H9 (cell line): Measurements from ENCODE around the gene NPAS3. TPM values are rescaled to one million over a fixed set of nuclear protein-coding genes. Genes with fewer than 3 reads are reported as not detected.

ENCODE experiments used
- DNase-seq: peaks from one replicate; pipeline ENCODE4 v3.0.0-alpha.2; 2017
- H2AFZ ChIP-seq: one replicate; pipeline ENCODE4 v1.6.1; 2013; ENCODE audit warnings: mild to moderate bottlenecking, low read length, control low read depth, moderate library complexity
- H2AK5ac ChIP-seq: 2 replicates; pipeline ENCODE4 v1.6.1; 2013; ENCODE audit warnings: low read length, control low read depth, mixed read lengths; ENCODE audit not compliant: insufficient read length
- H2BK120ac ChIP-seq: one replicate; pipeline ENCODE4 v1.6.1; 2013; ENCODE audit warnings: low read depth, mild to moderate bottlenecking, low read length, control low read depth, inconsistent platforms; ENCODE audit not compliant: poor library complexity, severe bottlenecking
- H2BK12ac ChIP-seq: 2 replicates; pipeline ENCODE4 v1.6.1; 2013; ENCODE audit warnings: low read length, control low read depth, mixed read lengths, low read depth; ENCODE audit not compliant: insufficient read length
- H2BK15ac ChIP-seq: 2 replicates; pipeline ENCODE4 v1.6.1; 2013; ENCODE audit warnings: low read depth, low read length, control low read depth
- H2BK20ac ChIP-seq: one replicate; pipeline ENCODE4 v1.6.1; 2013; ENCODE audit warnings: low read depth, mild to moderate bottlenecking, low read length, control low read depth, inconsistent platforms; ENCODE audit not compliant: poor library complexity, severe bottlenecking
- H2BK5ac ChIP-seq: 2 replicates; pipeline ENCODE4 v1.6.1; 2013; ENCODE audit warnings: low read length, control low read depth, mixed read lengths; ENCODE audit not compliant: insufficient read length
- H3K14ac ChIP-seq: 2 replicates; pipeline ENCODE4 v1.6.1; 2013; ENCODE audit warnings: low read length, control low read depth; ENCODE audit not compliant: insufficient read depth
- H3K18ac ChIP-seq: 2 replicates; pipeline ENCODE4 v1.6.1; 2013; ENCODE audit warnings: low read depth, mild to moderate bottlenecking, mixed read lengths, low read length, control low read depth; ENCODE audit not compliant: insufficient read length
- H3K23ac ChIP-seq: 2 replicates; pipeline ENCODE4 v1.6.1; 2013; ENCODE audit warnings: low read length, control low read depth, mixed read lengths, low read depth; ENCODE audit not compliant: insufficient read length
- H3K23me2 ChIP-seq: 2 replicates; pipeline ENCODE4 v1.6.1; 2013; ENCODE audit warnings: low read depth, mild to moderate bottlenecking, mixed read lengths, low read length, control low read depth; ENCODE audit not compliant: insufficient read length, poor library complexity, severe bottlenecking
- H3K27ac ChIP-seq: 2 replicates; pipeline ENCODE4 v1.5.1; 2013; ENCODE audit warnings: low read length, control low read depth, mixed read lengths, low read depth; ENCODE audit not compliant: insufficient read length
- H3K27me3 ChIP-seq: 2 replicates; pipeline ENCODE4 v1.6.1; 2013; ENCODE audit warnings: low read length, control low read depth, inconsistent platforms; ENCODE audit not compliant: insufficient read depth
- H3K4ac ChIP-seq: 2 replicates; pipeline ENCODE4 v1.6.1; 2013; ENCODE audit warnings: low read depth, mild to moderate bottlenecking, control low read depth, inconsistent platforms, low read length, moderate library complexity
- H3K4me1 ChIP-seq: 2 replicates; pipeline ENCODE4 v1.6.1; 2013; ENCODE audit warnings: low read length, control low read depth, inconsistent platforms; ENCODE audit not compliant: insufficient read depth
- H3K4me2 ChIP-seq: 2 replicates; pipeline ENCODE4 v1.6.1; 2013; ENCODE audit warnings: low read length, control low read depth, mixed read lengths; ENCODE audit not compliant: insufficient read length, insufficient read depth
- H3K56ac ChIP-seq: 2 replicates; pipeline ENCODE4 v1.6.1; 2013; ENCODE audit warnings: low read depth, mild to moderate bottlenecking, mixed read lengths, low read length, control low read depth; ENCODE audit not compliant: insufficient read length
- H3K79me1 ChIP-seq: 2 replicates; pipeline ENCODE4 v1.6.1; 2013; ENCODE audit warnings: low read depth, mild to moderate bottlenecking, moderate library complexity, low read length, control low read depth, inconsistent platforms; ENCODE audit not compliant: insufficient read depth, poor library complexity, severe bottlenecking
- H3K79me2 ChIP-seq: 2 replicates; pipeline ENCODE4 v1.6.1; 2013; ENCODE audit warnings: low read length, control low read depth, inconsistent platforms; ENCODE audit not compliant: insufficient read depth
- H3K9ac ChIP-seq: 2 replicates; pipeline ENCODE4 v1.6.1; 2013; ENCODE audit warnings: low read length, control low read depth, mixed read lengths; ENCODE audit not compliant: insufficient read length; ENCODE audit errors: extremely low read depth
- H3K9me3 ChIP-seq: one replicate; pipeline ENCODE4 v1.6.1; 2013; ENCODE audit warnings: low read depth, low read length, inconsistent platforms; ENCODE audit not compliant: control insufficient read depth
- H3T11ph ChIP-seq: one replicate; pipeline ENCODE4 v1.6.1; 2013; ENCODE audit warnings: mild to moderate bottlenecking, low read length, control low read depth, inconsistent platforms
- H4K20me1 ChIP-seq: one replicate; pipeline ENCODE4 v1.6.1; 2013; ENCODE audit not compliant: control insufficient read depth, insufficient read length, insufficient read depth
- H4K5ac ChIP-seq: 2 replicates; pipeline ENCODE4 v1.6.1; 2013; ENCODE audit warnings: low read depth, mild to moderate bottlenecking, mixed read lengths, low read length, control low read depth; ENCODE audit not compliant: insufficient read length
- H4K8ac ChIP-seq: replicated peaks from 2 replicates; pipeline ENCODE4 v1.6.1; 2013; ENCODE audit warnings: low read length, control low read depth, mixed read lengths, low read depth; ENCODE audit not compliant: insufficient read length
- H4K91ac ChIP-seq: 2 replicates; pipeline ENCODE4 v1.6.1; 2013; ENCODE audit warnings: low read depth, mild to moderate bottlenecking, moderate library complexity, mixed read lengths, low read length, control low read depth; ENCODE audit not compliant: insufficient read length
- H3K27ac Mint-ChIP-seq, 3 experiments: 2 replicates in 2 of 3; 3 replicates in 1 of 3; pipeline ENCODE4 v1.8.0; 2020 to 2021; ENCODE audit warnings: mixed read lengths in 3 of 3, mild to moderate bottlenecking in 1 of 3, moderate library complexity in 1 of 3
- H3K27me3 Mint-ChIP-seq: 2 replicates; pipeline ENCODE4 v1.8.0; 2021; ENCODE audit warnings: low read depth, mild to moderate bottlenecking, moderate library complexity, mixed read lengths
- H3K36me3 Mint-ChIP-seq, 3 experiments: 2 replicates in 2 of 3; 3 replicates in 1 of 3; pipeline ENCODE4 v1.8.0; 2020 to 2021; ENCODE audit warnings: low read depth in 3 of 3, mixed read lengths in 3 of 3; ENCODE audit not compliant: insufficient read depth in 1 of 3
- H3K4me1 Mint-ChIP-seq, 2 experiments: 2 replicates each; pipeline ENCODE4 v1.8.0; 2020; ENCODE audit warnings: mixed read lengths in 2 of 2
- H3K4me3 Mint-ChIP-seq, 2 experiments: 2 replicates in 1 of 2; 3 replicates in 1 of 2; pipeline ENCODE4 v1.8.0; 2020 to 2021; ENCODE audit warnings: mild to moderate bottlenecking in 2 of 2, mixed read lengths in 2 of 2, moderate library complexity in 1 of 2
- H3K9me3 Mint-ChIP-seq, 2 experiments: 2 replicates in 1 of 2; 3 replicates in 1 of 2; pipeline ENCODE4 v1.8.0; 2020; ENCODE audit warnings: mild to moderate bottlenecking in 2 of 2, mixed read lengths in 2 of 2, moderate library complexity in 1 of 2
- CTCF ChIP-seq: fragments of 200-600 bp; sonication (generic); conservative IDR thresholded peaks from 3 replicates; pipeline ENCODE4 v1.8.0; 2021; ENCODE audit warnings: antibody characterized with exemption, mild to moderate bottlenecking
- WGBS: extraction: QIAGEN DNeasy Blood & Tissue Kit; methylation state at CpG from one replicate; pipeline ENCODE4 v1.1.7; 2013; ENCODE audit warnings: missing lambda C conversion rate, low lambda C conversion rate, mixed read lengths; ENCODE audit not compliant: insufficient read length; ENCODE audit errors: extremely low coverage; 5-methylcytosine and 5-hydroxymethylcytosine counted together
- total RNA-seq: library from RNA; stranded (reverse); gene quantifications from 2 replicates; pipeline ENCODE4 v1.2.1, GENCODE V29; 2021

The NPAS3 gene
- total RNA-seq, 1 experiment from 2014 or later = 0.17 TPM

- no peaks in the 10 kb centered on the region for H3K36me3 Mint-ChIP-seq
- Histone ChIP-seq H4K91ac (no peak overlapping the region), H3K79me1 (no peaks in the 10 kb centered on the region), H3K27ac (no peak overlapping the region), H3K9me3 (no peaks in the 10 kb centered on the region), H3K23ac (no peak overlapping the region), H3K79me2 (no peaks in the 10 kb centered on the region), H2BK12ac (no peak overlapping the region), H2BK20ac (no peak overlapping the region), H3K27me3 (no peaks in the 10 kb centered on the region), H3K4me2 (no peak overlapping the region), H3K23me2 (no peaks in the 10 kb centered on the region), H2BK120ac (no peak overlapping the region), H3K4ac (no peak overlapping the region), H2BK15ac (no peak overlapping the region), H3K4me1 (no peaks in the 10 kb centered on the region), H2AK5ac (no peak overlapping the region), H4K20me1 (no peaks in the 10 kb centered on the region), H4K5ac (no peak overlapping the region), H3K56ac (no peak overlapping the region), H2BK5ac (no peak overlapping the region), H3K18ac (no peak overlapping the region), H3K9ac (no peak overlapping the region), H2AFZ (no peak overlapping the region), H4K8ac (no peak overlapping the region), H3T11ph (no peak overlapping the region), H3K14ac (no peak overlapping the region)
- H3K27me3 Mint-ChIP-seq = no peaks in the 10 kb centered on the region
- no peak for DNase-seq
- no peak for TF ChIP-seq CTCF
- no peak overlapping the region for H3K27ac Mint-ChIP-seq
- H3K9me3 Mint-ChIP-seq = no peaks in the 10 kb centered on the region; a peak in 1 of 5 replicates
- H3K4me1 Mint-ChIP-seq = peaks cover 4% of the 10 kb centered on the region in 2 experiments; a peak in 3 of 4 replicates
- WGBS = no CpG with 5 or more reads among the region's 2 CpGs
- H3K4me3 Mint-ChIP-seq = no peak overlapping the region
These were observed 873.9 kb downstream of the NPAS3 start for GRCh38 chr14:33812601-33813000.
